ENCODE measurements around the gene BCL2.

- TF ChIP-seq CTCF (IDR thresholded peaks at IDR 0.05) = no peak
- TF ChIP-seq EP300 (IDR thresholded peaks at IDR 0.05; ENCODE audit: borderline replicate concordance in 1 of 2, low read depth in 1 of 2, low read length in 1 of 2) = no peak
- TF ChIP-seq MEF2A (IDR thresholded peaks at IDR 0.05; ENCODE audit: borderline replicate concordance, low read depth) = no peak
- no peak for TF ChIP-seq CHD2 (IDR thresholded peaks at IDR 0.05; ENCODE audit: low read length, partially characterized antibody)
- TF ChIP-seq GATA2 (CRISPR knock-in tag; IDR thresholded peaks at IDR 0.05) = no peak
- TF ChIP-seq RFX5 (IDR thresholded peaks at IDR 0.05; ENCODE audit: low read length) = no peak
- TF ChIP-seq REST (IDR thresholded peaks at IDR 0.05; ENCODE audit: low read depth, low read length) = no peak
- TF ChIP-seq POLR2AphosphoS5 (IDR thresholded peaks at IDR 0.05; ENCODE audit: low read depth, low read length) = no peak
- no peak for TF ChIP-seq SMC3 (IDR thresholded peaks at IDR 0.05; ENCODE audit: low read depth, low read length)
- no peak for TF ChIP-seq TAF1 (IDR thresholded peaks at IDR 0.05; ENCODE audit: borderline replicate concordance, low read depth, low read length)
- TF ChIP-seq YY1 (IDR thresholded peaks at IDR 0.05; ENCODE audit: low read depth) = no peak
- no peak for TF ChIP-seq MXI1 (IDR thresholded peaks at IDR 0.05; ENCODE audit: low read depth, low read length)
- no peak for TF ChIP-seq EZH2phosphoT487 (IDR thresholded peaks at IDR 0.05; ENCODE audit: borderline replicate concordance, low read depth)
- TF ChIP-seq MAX (IDR thresholded peaks at IDR 0.05; ENCODE audit: low read depth) = no peak
Measured at GRCh38 chr18:63232826-63233225, 86.7 kb downstream of the BCL2 start.

Data from SK-N-SH (cell line).